NCI-H2081 treated with DMSO at 0.1 percent for 48 hours (cell line): ENCODE data around the gene DPP7.

Experiments used
- DNase-seq: peaks from one replicate; lab custom pipeline; 2025; lab: John Stamatoyannopoulos, UW

DPP7 gene

DNA sequence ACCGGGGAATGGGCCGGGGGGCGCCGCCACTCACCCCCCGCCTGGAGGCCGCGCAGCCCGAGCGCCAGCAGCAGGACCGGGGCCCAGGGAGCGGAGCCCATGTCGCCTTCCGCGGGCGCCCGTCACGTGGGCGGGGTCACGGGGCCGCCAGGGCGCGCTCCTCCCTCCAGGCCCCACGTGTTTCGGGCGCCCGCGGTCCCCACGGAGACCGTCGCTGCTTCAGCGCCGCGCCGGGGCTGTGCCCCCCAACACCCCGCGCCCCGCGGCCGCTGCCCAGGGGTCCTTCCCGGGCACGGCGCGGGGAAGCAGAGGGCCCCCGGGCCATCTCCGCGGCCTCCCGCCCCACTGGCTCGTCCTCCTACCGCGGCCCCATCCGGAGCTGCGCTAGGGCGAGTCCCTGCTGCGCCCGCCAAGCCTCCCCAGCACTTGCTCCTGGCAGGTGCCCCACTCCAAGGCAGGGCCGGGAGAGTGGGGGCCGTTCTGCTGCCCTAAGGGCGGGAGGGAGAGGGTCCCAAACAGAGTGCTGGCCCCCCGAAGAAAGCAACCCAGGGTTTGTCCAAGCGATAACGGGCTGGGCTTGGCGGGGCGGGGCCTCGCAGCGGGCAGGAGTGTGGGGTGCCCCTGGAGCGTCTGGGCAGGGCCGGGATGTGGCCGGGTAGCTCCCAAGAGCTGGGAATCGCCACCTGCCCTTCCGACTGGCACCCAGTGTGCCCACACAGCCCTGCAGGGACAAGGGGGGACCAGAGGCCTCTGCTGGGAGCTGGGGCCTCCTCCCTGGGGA lies at the start of gene DPP7:
Gene DPP7 (minus strand): TSS at position 121 of the 781 bp plus-strand sequence. CDS start 20 bp downstream, at position 101.
- DNase-seq: no peak

- no peak for DNase-seq
These were observed 49.3 kb upstream of the DPP7 start for GRCh38 chr9:137163805-137164204.

- DNase-seq: no peak
These were observed 48.8 kb upstream of the DPP7 start for GRCh38 chr9:137163365-137163715.

DNA sequence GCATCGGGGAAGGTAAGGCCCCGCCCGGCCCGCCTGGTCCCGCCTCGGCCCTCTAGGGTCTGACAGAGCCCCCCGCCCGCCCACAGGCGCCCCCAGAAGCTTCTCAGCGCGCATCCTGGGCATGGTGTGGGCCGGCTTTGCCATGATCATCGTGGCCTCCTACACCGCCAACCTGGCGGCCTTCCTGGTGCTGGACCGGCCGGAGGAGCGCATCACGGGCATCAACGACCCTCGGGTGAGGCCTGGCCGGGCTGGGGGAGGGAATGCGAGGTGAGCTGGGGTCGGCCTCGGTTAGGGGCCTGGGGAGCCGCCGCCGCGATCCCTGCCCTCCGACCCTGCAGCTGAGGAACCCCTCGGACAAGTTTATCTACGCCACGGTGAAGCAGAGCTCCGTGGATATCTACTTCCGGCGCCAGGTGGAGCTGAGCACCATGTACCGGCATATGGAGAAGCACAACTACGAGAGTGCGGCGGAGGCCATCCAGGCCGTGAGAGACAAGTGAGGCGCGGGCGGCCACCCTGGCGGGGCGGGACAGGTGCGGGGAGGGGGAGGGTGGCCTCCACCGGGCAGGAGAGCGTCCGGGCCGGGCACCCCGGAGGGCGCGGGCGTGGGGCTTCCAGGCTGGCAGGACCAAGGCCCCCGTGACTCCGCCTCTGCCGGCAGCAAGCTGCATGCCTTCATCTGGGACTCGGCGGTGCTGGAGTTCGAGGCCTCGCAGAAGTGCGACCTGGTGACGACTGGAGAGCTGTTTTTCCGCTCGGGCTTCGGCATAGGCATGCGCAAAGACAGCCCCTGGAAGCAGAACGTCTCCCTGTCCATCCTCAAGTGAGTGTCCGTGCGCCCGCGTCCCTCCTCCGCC lies 48.2 kb upstream of the DPP7 start:
- no peak for DNase-seq

GRCh38 chr9:137161558-137162486 lies 47.3 kb upstream of the DPP7 start:
- no peak for DNase-seq

GRCh38 chr9:137160716-137161557 lies 46.4 kb upstream of the DPP7 start:
- DNase-seq: no peak

DNA sequence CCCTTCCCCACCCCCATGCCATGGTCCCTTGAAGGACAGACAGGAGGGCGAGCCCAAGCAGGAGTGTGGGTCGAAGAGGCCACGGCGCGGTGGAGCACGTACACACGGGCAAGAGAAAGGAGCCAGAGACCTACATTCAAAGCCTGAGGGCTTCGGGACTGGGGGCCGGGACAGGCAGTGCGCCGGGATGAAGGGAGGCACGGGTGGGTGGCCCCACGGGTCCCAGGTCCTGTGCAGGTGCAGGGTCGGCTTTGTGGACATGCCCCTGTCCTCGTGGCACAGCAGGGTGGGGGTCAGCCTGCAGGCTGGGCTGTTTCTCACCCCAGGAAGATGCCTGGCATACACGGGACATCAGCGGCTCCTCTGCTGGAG lies 45.5 kb upstream of the DPP7 start:
- no peak for DNase-seq

GRCh38 chr9:137159105-137160053 lies 44.8 kb upstream of the DPP7 start:
- no peak for DNase-seq

DNA sequence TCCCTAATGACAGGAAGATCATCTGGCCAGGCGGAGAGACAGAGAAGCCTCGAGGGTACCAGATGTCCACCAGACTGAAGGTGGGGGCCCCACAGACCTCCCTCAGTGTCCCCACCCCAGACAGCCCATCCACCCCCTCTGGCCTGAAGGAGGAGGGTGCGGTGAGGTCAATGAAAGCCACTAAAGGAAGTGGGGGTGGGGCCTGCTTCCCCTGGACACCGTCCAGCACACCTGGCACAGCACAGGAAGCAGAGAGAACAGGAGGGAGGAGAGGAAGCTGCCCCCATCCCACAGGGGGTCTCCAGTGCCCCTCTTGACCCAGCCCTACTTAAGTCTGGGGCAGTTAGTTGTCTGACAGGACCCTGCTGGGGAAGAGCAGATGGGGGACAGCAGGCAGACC lies 44.1 kb upstream of the DPP7 start:
- no peak for DNase-seq

DNA sequence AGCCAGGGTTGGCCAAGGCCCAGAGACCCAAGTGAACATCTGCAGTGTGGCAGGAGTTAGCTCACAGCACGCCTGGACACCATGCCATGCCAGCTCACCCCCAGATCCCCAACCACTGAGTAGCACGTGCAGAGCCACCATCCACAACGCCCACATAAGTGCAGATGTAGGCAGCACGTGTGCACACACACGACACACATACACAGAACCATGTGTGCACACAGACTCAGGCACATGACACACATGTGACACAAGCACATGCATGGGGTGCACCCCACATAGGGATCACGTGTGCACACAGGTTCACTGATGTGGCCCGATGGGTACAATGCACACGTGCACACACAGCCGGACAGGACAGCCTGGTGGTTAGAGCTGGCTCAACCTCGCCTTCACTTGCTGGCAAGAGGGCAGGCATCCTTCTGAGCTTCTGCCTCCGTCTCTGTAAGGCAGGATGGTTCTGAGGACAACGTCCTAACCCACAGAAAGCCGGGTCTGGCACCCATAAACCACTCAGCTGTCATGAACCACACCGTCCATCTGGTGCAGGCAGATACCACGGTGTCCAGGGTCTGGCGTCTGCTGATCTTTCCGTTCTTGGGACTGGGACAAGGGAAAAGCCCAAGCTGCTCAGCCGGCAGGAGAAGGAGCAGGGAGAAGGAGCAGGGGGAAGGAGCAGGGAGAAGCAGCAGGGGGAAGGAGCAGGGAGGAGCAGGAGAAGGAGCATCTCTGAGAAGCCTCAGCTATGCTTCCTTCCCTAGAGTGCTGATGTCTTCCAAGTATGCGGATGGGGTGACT lies 43.3 kb upstream of the DPP7 start:
- DNase-seq: no peak

- DNase-seq: no peak
These were observed 42.2 kb upstream of the DPP7 start for GRCh38 chr9:137156567-137157375.

DNA sequence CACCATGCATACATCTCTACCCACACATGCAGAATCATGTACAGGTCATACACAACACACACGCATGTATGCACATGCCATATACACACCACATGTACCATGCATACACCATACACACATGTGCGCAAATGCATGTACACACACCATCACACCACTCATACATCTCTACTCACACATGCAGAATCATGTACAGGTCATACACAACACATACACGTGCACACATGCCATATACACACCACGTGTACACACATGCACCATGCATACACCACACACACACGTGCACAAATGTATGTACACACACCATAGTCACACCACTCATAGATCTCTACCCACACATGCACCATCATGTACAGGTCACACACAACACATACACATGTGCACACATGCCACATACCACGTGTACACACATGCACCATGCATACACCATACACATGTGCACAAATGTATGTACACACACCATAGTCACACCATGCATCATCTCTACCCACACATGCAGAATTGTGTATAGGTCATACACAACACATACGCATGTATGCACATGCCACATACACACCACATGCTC lies 38.4 kb upstream of the DPP7 start:
- DNase-seq: no peak

DNA sequence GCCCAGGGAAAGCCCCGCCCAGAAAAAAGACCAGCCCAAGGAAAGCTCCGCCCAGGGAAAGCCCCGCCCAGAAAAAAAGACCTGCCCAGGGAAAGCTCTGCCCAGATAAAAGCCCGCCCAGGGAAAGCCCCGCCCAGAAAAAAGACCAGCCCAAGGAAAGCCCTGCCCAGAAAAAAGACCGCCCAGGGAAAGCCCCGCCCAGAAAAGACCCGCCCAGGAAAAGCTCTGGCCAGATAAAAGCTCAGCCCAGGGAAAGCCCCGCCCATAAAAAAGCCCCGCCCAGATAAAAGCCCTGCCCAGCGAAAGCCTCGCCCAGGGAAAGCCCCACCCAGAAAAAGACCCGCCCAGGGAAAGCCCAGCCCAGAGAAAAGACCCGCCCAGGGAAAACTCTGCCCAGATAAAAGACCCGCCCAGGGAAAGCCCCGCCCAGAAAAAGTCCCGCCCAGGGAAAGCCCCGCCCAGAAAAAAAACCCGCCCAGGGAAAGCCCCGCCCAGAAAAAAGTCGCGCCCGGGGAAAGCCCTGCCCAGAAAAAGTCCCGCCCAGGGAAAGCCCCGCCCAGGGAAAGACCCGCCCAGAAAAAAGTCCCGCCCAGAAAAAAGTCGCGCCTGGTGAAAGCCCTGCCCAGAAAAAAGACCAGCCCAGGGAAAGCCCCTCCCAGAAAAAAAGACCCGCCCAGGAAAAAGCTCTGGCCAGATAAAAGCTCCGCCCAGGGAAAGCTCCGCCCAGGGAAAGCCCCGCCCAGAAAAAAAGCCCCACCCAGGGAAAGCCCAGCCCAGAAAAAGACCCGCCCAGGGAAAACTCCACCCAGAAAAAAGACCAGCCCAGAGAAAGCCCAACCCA lies 36.3 kb upstream of the DPP7 start:
- DNase-seq: no peak

GRCh38 chr9:137149942-137150616 lies 35.5 kb upstream of the DPP7 start:
- DNase-seq: no peak

- no peak for DNase-seq
These were observed 34.8 kb upstream of the DPP7 start for GRCh38 chr9:137149363-137149762.

DNA sequence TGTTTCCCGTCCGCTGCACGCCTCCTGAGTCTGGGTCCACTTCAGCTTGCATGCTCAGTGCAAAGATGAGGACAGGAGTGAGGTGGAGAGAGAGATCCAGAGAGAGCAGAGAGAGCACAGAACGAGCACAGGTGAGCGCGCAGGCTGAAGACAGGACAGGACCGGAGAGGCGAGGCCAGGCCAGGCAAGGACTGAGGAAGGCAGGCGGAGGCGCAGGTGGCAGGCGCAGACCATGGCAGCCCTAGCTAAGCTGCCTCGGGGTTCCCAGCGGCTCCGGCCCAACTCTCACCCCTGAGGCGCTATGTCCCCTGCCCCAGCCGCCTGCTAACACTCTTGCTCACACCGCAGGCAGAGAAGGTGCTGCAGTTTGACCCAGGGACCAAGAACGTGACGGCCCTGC lies 34.1 kb upstream of the DPP7 start:
- no peak for DNase-seq

GRCh38 chr9:137148242-137148641 lies 33.7 kb upstream of the DPP7 start:
- DNase-seq: no peak
